Activated T-helper 1 cell treated with anti-CD3 and anti-CD28 coated beads, Interleukin-2, amount 50 U/mL, for 16 hours (primary cell): ENCODE data around the gene LPAR3.
A peak's percentile ranks its signal among the peaks of the same experiment; 100 is the strongest.

Experiments
- DNase-seq, 2 donors: peaks; one replicate each; pipeline ENCODE4 v3.0.0-alpha.2; 2020; ENCODE audit warnings: low read depth in 1 of 2, low spot score in 1 of 2

The LPAR3 gene

GRCh38 chr1:84833194-84833593 lies 59.8 kb downstream of the LPAR3 start:
- DNase-seq, result no peak

- DNase-seq, result no peak
These were observed 62.9 kb downstream of the LPAR3 start for GRCh38 chr1:84830136-84830535.

- DNase-seq, result no peak
These were observed 65.0 kb downstream of the LPAR3 start for GRCh38 chr1:84827976-84828375.

- no peak for DNase-seq
These were observed 65.5 kb downstream of the LPAR3 start for GRCh38 chr1:84827555-84827954.

GRCh38 chr1:84825161-84825560 lies 67.8 kb downstream of the LPAR3 start:
- no peak for DNase-seq

GRCh38 chr1:84823991-84824390 lies 69.0 kb downstream of the LPAR3 start:
- no peak for DNase-seq

- no peak for DNase-seq
These were observed 69.5 kb downstream of the LPAR3 start for GRCh38 chr1:84823511-84823910.

- no peak for DNase-seq
These were observed 82.7 kb downstream of the LPAR3 start for GRCh38 chr1:84810343-84810742.

GRCh38 chr1:84809023-84809422 lies 84.0 kb downstream of the LPAR3 start:
- no peak for DNase-seq

- DNase-seq, result no peak
These were observed 89.4 kb downstream of the LPAR3 start for GRCh38 chr1:84803604-84804003.

GRCh38 chr1:84802567-84803232 lies 90.3 kb downstream of the LPAR3 start:
- DNase-seq, result no peak

- no peak for DNase-seq
These were observed 92.6 kb downstream of the LPAR3 start for GRCh38 chr1:84800090-84801073.

GRCh38 chr1:84797603-84798002 lies 95.4 kb downstream of the LPAR3 start:
- no peak for DNase-seq

GRCh38 chr1:84795966-84796600 lies 96.9 kb downstream of the LPAR3 start:
- no peak for DNase-seq

- no peak for DNase-seq
These were observed 97.8 kb downstream of the LPAR3 start for GRCh38 chr1:84795213-84795612.

GRCh38 chr1:84792421-84792820 lies 100.6 kb downstream of the LPAR3 start:
- DNase-seq, result no peak

GRCh38 chr1:84789014-84789413 lies 104.0 kb downstream of the LPAR3 start:
- DNase-seq, result no peak

- no peak for DNase-seq
These were observed 107.6 kb downstream of the LPAR3 start for GRCh38 chr1:84785271-84786036.

GRCh38 chr1:84782881-84783280 lies 110.1 kb downstream of the LPAR3 start:
- DNase-seq, result no peak

GRCh38 chr1:84781946-84782771 lies 110.8 kb downstream of the LPAR3 start:
- DNase-seq, result peak; percentile 67 to 70
